Measurements from ENCODE around the gene FAM168A.

DNA sequence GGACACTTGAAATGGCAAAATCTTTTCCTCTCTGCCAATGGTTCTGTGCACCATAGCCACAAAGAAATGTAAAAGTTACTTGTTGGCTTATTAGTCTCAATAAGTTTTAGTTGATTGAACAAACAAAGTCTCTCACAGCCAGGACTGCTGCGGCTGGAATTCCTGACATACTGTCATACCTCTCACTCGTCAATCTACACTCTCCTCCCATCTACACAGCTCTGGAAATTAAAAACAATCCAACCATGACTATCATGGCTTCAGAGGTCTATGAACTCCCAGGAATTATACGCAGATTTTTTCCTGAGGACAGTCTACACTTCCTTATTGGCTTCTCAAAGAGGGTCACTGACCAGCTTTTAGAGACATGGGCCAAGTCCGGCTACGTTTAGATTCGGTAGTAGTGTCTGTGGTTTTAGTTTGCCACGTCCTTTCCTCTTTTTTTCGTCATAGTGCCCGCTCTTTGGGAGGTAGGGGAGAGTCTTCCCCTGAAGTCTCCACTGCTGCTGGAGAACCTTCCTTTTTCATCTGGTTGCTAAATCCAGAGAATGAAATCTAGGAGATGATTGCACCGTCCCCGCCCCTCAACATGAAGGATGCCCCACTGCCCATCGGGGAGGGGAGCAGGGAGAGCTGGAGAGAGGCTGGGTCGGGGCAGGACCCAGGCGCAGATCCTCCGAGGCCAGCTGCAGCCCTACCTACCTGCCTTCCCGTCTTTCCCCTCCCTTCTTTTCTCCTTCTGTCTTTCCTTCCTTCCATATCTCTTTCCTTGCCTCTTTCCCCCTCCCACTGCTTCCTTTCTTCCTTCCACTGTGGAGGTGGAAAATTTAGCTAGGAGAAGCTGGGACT, 47.4 kb upstream of the FAM168A start:
- no peak for TF ChIP-seq CTCF (IDR thresholded peaks at IDR 0.05)
- TF ChIP-seq POLR2A (IDR thresholded peaks at IDR 0.05), result no peak
